Breast epithelium (tissue), 3 donors: ENCODE data around the gene TRAPPC5.

ENCODE experiments used
- POLR2AphosphoS5 ChIP-seq, 3 donors: sonication (generic); formaldehyde crosslinking; IDR thresholded peaks; one replicate each; pipeline ENCODE4 v1.6.1; 2017; ENCODE audit warnings: antibody characterized with exemption in 3 of 3
- TF ChIP-seq, protein P1 (sequence below), 3 donors: fragments of 450-650 bp; IDR thresholded peaks; one replicate each; pipeline ENCODE4 v1.5.1; 2016 to 2017; ENCODE audit warnings: antibody characterized with exemption in 3 of 3, mild to moderate bottlenecking in 3 of 3, moderate library complexity in 3 of 3

DNA sequence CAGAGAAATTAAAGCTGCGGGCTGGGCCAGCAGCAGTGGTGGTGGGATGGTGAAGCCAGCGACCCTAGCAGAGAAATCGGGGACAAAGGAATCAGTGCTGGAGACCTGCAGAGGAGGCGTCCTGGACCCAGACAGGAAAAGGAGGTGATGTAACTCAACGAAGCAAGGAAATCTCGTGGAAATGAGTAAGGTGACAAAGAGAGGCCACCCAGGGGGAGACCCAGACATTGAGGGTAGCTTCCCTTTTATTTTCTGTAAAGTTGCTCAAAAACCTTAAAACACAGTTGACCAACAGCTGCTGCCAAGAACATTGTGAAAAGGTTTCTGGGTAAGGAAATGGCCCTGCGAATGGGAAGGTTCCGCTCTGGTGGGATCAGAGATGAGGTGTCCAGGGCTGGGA, 25.1 kb upstream of the TRAPPC5 start:
- TF ChIP-seq, protein P1, sequence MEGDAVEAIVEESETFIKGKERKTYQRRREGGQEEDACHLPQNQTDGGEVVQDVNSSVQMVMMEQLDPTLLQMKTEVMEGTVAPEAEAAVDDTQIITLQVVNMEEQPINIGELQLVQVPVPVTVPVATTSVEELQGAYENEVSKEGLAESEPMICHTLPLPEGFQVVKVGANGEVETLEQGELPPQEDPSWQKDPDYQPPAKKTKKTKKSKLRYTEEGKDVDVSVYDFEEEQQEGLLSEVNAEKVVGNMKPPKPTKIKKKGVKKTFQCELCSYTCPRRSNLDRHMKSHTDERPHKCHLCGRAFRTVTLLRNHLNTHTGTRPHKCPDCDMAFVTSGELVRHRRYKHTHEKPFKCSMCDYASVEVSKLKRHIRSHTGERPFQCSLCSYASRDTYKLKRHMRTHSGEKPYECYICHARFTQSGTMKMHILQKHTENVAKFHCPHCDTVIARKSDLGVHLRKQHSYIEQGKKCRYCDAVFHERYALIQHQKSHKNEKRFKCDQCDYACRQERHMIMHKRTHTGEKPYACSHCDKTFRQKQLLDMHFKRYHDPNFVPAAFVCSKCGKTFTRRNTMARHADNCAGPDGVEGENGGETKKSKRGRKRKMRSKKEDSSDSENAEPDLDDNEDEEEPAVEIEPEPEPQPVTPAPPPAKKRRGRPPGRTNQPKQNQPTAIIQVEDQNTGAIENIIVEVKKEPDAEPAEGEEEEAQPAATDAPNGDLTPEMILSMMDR (IDR thresholded peaks at IDR 0.05), result no peak
- TF ChIP-seq POLR2AphosphoS5 (IDR thresholded peaks at IDR 0.05), result no peak
